Suprapubic skin (tissue), 4 donors: Measurements from ENCODE around the gene CHTOP.

Source experiments
- EP300 ChIP-seq: sonication (generic); formaldehyde crosslinking; IDR thresholded peaks from one replicate; pipeline ENCODE4 v1.6.1; 2017; ENCODE audit warnings: antibody characterized with exemption
- POLR2AphosphoS5 ChIP-seq, 3 donors: sonication (generic); formaldehyde crosslinking; IDR thresholded peaks; one replicate each; pipeline ENCODE4 v1.6.1; 2017; ENCODE audit warnings: antibody characterized with exemption in 3 of 3
- TF ChIP-seq, protein P1 (sequence below), 2 donors: fragments of 200-600 bp in 1 of 2; fragments of 450-650 bp in 1 of 2; sonication (generic) in 1 of 2; IDR thresholded peaks; one replicate each; pipeline ENCODE4 v1.5.1; 2016 to 2019; ENCODE audit warnings: antibody characterized with exemption in 2 of 2, mild to moderate bottlenecking in 1 of 2, moderate library complexity in 1 of 2

DNA sequence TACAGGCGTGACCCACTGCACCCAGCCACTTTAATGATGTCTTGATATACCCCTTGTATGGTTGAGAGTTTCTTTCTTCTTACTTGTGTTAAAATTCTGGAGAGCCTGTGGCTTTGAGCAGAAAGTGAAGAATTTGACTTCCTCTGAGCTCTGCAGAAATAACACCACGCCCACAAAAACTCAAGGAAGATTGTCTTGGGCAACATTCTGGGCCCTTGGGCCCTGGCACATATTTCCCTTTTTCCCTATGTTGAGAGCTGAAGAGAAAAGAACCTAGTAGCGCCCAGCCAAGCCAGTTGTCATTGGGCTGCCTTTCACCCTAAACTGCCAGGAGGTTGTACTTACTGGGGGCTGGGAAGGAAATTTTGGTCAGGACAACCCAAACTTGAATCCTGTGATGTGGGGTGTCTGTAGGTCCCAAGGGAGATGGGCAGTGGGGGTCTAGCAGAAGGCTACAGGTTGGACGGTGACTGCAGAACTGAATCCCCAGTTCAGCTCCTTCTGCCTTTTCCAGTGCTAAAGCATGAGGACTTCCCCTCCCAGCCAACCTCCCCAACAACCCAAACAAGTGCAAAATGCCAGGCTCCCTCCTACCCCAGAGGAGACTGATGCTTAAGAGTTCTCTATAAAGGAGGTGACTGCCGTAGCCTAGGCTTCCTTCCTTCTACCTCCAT is 12.9 kb downstream of the CHTOP start:
- TF ChIP-seq, protein P1, sequence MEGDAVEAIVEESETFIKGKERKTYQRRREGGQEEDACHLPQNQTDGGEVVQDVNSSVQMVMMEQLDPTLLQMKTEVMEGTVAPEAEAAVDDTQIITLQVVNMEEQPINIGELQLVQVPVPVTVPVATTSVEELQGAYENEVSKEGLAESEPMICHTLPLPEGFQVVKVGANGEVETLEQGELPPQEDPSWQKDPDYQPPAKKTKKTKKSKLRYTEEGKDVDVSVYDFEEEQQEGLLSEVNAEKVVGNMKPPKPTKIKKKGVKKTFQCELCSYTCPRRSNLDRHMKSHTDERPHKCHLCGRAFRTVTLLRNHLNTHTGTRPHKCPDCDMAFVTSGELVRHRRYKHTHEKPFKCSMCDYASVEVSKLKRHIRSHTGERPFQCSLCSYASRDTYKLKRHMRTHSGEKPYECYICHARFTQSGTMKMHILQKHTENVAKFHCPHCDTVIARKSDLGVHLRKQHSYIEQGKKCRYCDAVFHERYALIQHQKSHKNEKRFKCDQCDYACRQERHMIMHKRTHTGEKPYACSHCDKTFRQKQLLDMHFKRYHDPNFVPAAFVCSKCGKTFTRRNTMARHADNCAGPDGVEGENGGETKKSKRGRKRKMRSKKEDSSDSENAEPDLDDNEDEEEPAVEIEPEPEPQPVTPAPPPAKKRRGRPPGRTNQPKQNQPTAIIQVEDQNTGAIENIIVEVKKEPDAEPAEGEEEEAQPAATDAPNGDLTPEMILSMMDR (IDR thresholded peaks at IDR 0.05) = no peak
- TF ChIP-seq POLR2AphosphoS5 (IDR thresholded peaks at IDR 0.05) (no peak), EP300 (no peak)
